ENCODE data around the gene HNRNPM.

DNA sequence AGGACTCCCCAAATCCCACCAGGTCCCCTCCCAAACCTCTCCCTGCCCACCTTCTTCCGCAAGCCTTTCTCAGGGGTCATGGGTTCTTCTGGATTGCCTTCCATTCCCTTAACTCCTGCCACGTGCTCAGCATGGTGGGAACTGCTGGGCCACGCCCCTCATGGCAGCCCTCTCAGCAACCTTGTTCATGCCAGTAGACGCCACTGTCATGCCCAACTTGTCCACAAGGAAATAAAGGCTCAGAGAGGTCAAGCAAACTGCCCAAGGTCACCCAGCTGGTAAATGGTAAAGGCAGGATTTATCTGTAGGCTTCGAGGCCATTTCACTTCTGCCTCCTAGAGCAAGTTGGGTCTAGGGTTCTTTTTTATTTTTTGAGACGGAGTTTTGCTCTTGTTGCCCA, 46.8 kb downstream of the HNRNPM start:
- TF ChIP-seq, protein P1, sequence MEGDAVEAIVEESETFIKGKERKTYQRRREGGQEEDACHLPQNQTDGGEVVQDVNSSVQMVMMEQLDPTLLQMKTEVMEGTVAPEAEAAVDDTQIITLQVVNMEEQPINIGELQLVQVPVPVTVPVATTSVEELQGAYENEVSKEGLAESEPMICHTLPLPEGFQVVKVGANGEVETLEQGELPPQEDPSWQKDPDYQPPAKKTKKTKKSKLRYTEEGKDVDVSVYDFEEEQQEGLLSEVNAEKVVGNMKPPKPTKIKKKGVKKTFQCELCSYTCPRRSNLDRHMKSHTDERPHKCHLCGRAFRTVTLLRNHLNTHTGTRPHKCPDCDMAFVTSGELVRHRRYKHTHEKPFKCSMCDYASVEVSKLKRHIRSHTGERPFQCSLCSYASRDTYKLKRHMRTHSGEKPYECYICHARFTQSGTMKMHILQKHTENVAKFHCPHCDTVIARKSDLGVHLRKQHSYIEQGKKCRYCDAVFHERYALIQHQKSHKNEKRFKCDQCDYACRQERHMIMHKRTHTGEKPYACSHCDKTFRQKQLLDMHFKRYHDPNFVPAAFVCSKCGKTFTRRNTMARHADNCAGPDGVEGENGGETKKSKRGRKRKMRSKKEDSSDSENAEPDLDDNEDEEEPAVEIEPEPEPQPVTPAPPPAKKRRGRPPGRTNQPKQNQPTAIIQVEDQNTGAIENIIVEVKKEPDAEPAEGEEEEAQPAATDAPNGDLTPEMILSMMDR (IDR thresholded peaks at IDR 0.05): no peak
- TF ChIP-seq POLR2A (IDR thresholded peaks at IDR 0.05): no peak
